OCI-LY3 (cell line): ENCODE data around the gene COPA.
A peak's percentile ranks its signal among the peaks of the same experiment; 100 is the strongest.

ENCODE experiments used
- H2AFZ ChIP-seq: fragments of 200-600, 300-600 bp; shearing (Covaris generic); 2 replicates; pipeline ENCODE4 v1.6.0; 2014; ENCODE audit warnings: antibody characterized with exemption, low read depth, low read length
- H3K27ac ChIP-seq: fragments of 200-600, 300-600 bp; sonication (generic); 2 replicates; pipeline ENCODE4 v1.5.1; 2014; ENCODE audit warnings: mild to moderate bottlenecking, low read length, moderate library complexity, mixed read lengths
- H3K27me3 ChIP-seq: fragments of 200-600, 300-600 bp; sonication (generic); 2 replicates; pipeline ENCODE4 v1.6.1; 2014; ENCODE audit warnings: low read depth, low read length, mixed read lengths
- H3K36me3 ChIP-seq: fragments of 200-600, 300-600 bp; sonication (generic); replicated peaks from 2 replicates; pipeline ENCODE3; 2014; ENCODE audit warnings: low read depth, low read length, mixed read lengths
- H3K4me1 ChIP-seq: fragments of 300-600, 200-600 bp; sonication (generic); 2 replicates; pipeline ENCODE4 v1.6.1; 2014; ENCODE audit warnings: low read length, mixed read lengths
- H3K4me2 ChIP-seq: fragments of 200-600, 300-600 bp; sonication (generic); 2 replicates; pipeline ENCODE4 v1.6.1; 2014; ENCODE audit warnings: low read length, mixed read lengths
- H3K4me3 ChIP-seq: fragments of 300-600, 200-600 bp; sonication (generic); 2 replicates; pipeline ENCODE4 v1.5.1; 2014; ENCODE audit warnings: antibody characterized with exemption, mild to moderate bottlenecking, low read length, moderate library complexity
- H3K79me2 ChIP-seq: fragments of 300-600, 200-600 bp; shearing (Covaris generic); 2 replicates; pipeline ENCODE4 v1.6.1; 2014; ENCODE audit warnings: mild to moderate bottlenecking, low read length, mixed read lengths
- H3K9ac ChIP-seq: fragments of 300-600, 200-600 bp; shearing (Covaris generic); 2 replicates; pipeline ENCODE4 v1.6.0; 2014; ENCODE audit warnings: mild to moderate bottlenecking, low read length, moderate library complexity
- H3K9me3 ChIP-seq: fragments of 200-600, 300-600 bp; shearing (Covaris generic); 2 replicates; pipeline ENCODE4 v1.6.1; 2014; ENCODE audit warnings: low read length, mixed read lengths; ENCODE audit not compliant: insufficient read depth
- H4K20me1 ChIP-seq: fragments of 200-600, 300-600 bp; sonication (generic); 2 replicates; pipeline ENCODE4 v1.6.1; 2016; ENCODE audit warnings: low read length, mixed read lengths; ENCODE audit not compliant: insufficient read depth
- CTCF ChIP-seq: fragments of 200-600, 300-600 bp; sonication (generic); IDR thresholded peaks from 2 replicates; pipeline ENCODE4 v1.5.1; 2014; ENCODE audit warnings: antibody characterized with exemption, low read length, low read depth
- EZH2phosphoT487 ChIP-seq: fragments of 200-600 bp; shearing (Covaris generic); IDR thresholded peaks from 2 replicates; pipeline ENCODE4 v1.6.1; 2018; ENCODE audit warnings: antibody characterized with exemption, mixed run types, low read depth

Gene COPA

GRCh38 chr1:160261556-160261892 lies 81.5 kb downstream of the COPA start:
- Histone ChIP-seq H3K27ac (peak overlapping the region; percentile 94), H3K4me1 (peaks cover 31% of the 10 kb centered on the region), H2AFZ (no peak overlapping the region)

GRCh38 chr1:160260406-160261382 lies 82.4 kb downstream of the COPA start:
- H4K20me1 ChIP-seq, result peaks cover 26% of the 10 kb centered on the region; the same call in 1 of the 2 replicates
- H3K9me3 ChIP-seq, result no peaks in the 10 kb centered on the region
- peak overlapping the region; percentile 94 for H3K27ac ChIP-seq
- peaks cover 31% of the 10 kb centered on the region for H3K4me1 ChIP-seq
- H3K36me3 ChIP-seq, result peaks cover 21% of the 10 kb centered on the region
- H2AFZ ChIP-seq, result no peak overlapping the region
- H3K27me3 ChIP-seq, result no peaks in the 10 kb centered on the region
- peak overlapping the region; percentile 91 for H3K4me3 ChIP-seq
- TF ChIP-seq CTCF, result no peak
- no peak for TF ChIP-seq EZH2phosphoT487
- peak overlapping the region; percentile 89 for H3K4me2 ChIP-seq
- peaks cover 65% of the 10 kb centered on the region for H3K79me2 ChIP-seq
- peak overlapping the region; percentile 94 for H3K9ac ChIP-seq

More at GRCh38 chr1:160261556-160261892, 81.5 kb downstream of the COPA start:
- peak overlapping the region; percentile 91 for H3K4me3 ChIP-seq
- H3K79me2 ChIP-seq, result peaks cover 57% of the 10 kb centered on the region
- H3K4me2 ChIP-seq, result peak overlapping the region; percentile 89
- no peak for TF ChIP-seq CTCF
- no peak for TF ChIP-seq EZH2phosphoT487
- H3K9ac ChIP-seq, result peak overlapping the region; percentile 94
- H3K9me3 ChIP-seq, result no peaks in the 10 kb centered on the region
- H3K27me3 ChIP-seq, result no peaks in the 10 kb centered on the region
- peaks cover 22% of the 10 kb centered on the region; the same call in 1 of the 2 replicates for H4K20me1 ChIP-seq
- peaks cover 19% of the 10 kb centered on the region for H3K36me3 ChIP-seq

GRCh38 chr1:160258177-160258798 lies 84.8 kb downstream of the COPA start:
- no peak overlapping the region for H3K9ac ChIP-seq
- H4K20me1 ChIP-seq, result peaks cover 26% of the 10 kb centered on the region; the same call in 1 of the 2 replicates
- H3K9me3 ChIP-seq, result no peaks in the 10 kb centered on the region
- H3K27ac ChIP-seq, result no peak overlapping the region
- H3K4me3 ChIP-seq, result no peak overlapping the region
- peaks cover 22% of the 10 kb centered on the region for H3K4me1 ChIP-seq
- no peak overlapping the region for H3K4me2 ChIP-seq
- H3K27me3 ChIP-seq, result no peaks in the 10 kb centered on the region
- peaks cover 76% of the 10 kb centered on the region for H3K79me2 ChIP-seq
- TF ChIP-seq EZH2phosphoT487, result no peak
- TF ChIP-seq CTCF, result no peak
- peaks cover 27% of the 10 kb centered on the region for H3K36me3 ChIP-seq
- H2AFZ ChIP-seq, result no peak overlapping the region

GRCh38 chr1:160257411-160258015 lies 85.5 kb downstream of the COPA start:
- Histone ChIP-seq H3K27me3 (no peaks in the 10 kb centered on the region), H3K4me2 (no peak overlapping the region), H4K20me1 (peaks cover 30% of the 10 kb centered on the region; the same call in 1 of the 2 replicates), H3K27ac (no peak overlapping the region), H3K9ac (no peak overlapping the region), H2AFZ (no peak overlapping the region), H3K36me3 (peaks cover 27% of the 10 kb centered on the region), H3K9me3 (no peaks in the 10 kb centered on the region), H3K4me3 (no peak overlapping the region), H3K4me1 (peaks cover 19% of the 10 kb centered on the region), H3K79me2 (peaks cover 83% of the 10 kb centered on the region)
- no peak for TF ChIP-seq EZH2phosphoT487
- TF ChIP-seq CTCF, result no peak
